Measurements from ENCODE around the gene TRIP10.

DNA sequence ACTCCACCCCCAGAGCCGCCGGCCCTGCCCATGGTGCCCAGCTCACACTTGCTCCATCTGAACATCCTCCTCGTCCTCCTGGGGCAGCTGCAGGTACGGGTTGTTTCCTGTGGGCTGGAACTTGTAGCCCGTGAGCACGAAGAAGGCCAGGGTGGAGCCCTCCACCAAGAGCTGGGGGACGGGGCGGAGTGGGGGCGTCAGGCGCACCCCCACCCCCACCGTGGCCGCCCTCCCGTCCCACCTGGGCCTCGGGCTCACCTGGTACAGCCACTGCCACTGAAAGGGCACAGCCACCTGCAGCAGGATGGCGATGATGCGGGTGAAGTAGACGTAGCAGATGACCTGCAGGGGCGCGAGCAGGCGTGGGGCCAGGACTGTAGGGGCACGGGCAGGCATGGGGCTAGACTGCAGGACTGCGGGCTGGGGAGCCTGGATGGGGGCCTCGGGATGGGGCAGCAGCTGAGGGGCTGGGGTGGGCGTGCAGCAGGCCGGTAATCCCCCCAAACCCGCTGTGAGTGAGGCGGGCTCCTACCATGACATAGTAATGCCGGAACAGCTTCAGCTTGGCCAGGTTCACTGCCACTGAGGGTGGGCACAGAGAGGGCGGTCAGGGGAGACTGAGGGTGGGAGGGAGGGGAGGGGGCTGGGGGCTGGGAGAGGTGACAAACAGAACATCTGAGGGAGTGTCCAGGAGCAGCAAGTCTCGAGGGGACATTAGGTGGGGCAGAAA is 8.4 kb upstream of the TRIP10 start:
- TF ChIP-seq, protein P1, sequence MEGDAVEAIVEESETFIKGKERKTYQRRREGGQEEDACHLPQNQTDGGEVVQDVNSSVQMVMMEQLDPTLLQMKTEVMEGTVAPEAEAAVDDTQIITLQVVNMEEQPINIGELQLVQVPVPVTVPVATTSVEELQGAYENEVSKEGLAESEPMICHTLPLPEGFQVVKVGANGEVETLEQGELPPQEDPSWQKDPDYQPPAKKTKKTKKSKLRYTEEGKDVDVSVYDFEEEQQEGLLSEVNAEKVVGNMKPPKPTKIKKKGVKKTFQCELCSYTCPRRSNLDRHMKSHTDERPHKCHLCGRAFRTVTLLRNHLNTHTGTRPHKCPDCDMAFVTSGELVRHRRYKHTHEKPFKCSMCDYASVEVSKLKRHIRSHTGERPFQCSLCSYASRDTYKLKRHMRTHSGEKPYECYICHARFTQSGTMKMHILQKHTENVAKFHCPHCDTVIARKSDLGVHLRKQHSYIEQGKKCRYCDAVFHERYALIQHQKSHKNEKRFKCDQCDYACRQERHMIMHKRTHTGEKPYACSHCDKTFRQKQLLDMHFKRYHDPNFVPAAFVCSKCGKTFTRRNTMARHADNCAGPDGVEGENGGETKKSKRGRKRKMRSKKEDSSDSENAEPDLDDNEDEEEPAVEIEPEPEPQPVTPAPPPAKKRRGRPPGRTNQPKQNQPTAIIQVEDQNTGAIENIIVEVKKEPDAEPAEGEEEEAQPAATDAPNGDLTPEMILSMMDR (IDR thresholded peaks at IDR 0.05), result no peak
- TF ChIP-seq EP300 (IDR thresholded peaks at IDR 0.05) (no peak), POLR2A (IDR thresholded peaks at IDR 0.05) (no peak)

Data from ovary (tissue), 3 donors.